ENCODE data around the gene HIPK2.

DNA sequence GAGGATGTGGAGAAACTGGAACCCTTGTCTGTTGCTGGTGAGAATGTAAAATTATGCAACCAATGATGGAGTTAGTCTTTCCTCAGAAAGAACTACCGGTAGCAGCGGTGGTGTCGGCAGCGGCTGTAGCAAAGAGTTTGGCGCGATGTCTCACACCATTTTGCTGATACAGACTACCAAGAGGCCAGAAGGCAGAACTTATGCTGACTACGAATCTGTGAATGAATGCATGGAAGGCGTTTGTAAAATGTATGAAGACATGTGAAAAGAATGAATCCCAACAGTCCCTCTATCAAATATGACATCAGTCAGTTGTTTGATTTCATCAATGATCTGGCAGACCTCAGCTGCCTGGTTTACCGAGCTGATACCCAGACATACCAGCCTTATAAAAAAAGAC lies 243.7 kb downstream of the HIPK2 start:
- TF ChIP-seq, protein P1, sequence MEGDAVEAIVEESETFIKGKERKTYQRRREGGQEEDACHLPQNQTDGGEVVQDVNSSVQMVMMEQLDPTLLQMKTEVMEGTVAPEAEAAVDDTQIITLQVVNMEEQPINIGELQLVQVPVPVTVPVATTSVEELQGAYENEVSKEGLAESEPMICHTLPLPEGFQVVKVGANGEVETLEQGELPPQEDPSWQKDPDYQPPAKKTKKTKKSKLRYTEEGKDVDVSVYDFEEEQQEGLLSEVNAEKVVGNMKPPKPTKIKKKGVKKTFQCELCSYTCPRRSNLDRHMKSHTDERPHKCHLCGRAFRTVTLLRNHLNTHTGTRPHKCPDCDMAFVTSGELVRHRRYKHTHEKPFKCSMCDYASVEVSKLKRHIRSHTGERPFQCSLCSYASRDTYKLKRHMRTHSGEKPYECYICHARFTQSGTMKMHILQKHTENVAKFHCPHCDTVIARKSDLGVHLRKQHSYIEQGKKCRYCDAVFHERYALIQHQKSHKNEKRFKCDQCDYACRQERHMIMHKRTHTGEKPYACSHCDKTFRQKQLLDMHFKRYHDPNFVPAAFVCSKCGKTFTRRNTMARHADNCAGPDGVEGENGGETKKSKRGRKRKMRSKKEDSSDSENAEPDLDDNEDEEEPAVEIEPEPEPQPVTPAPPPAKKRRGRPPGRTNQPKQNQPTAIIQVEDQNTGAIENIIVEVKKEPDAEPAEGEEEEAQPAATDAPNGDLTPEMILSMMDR (conservative IDR thresholded peaks at IDR 0.05): no peak
- no peak for TF ChIP-seq EZH2 (IDR thresholded peaks at IDR 0.05; ENCODE audit: low read depth)
